HG03139 (cell line): ENCODE results near the gene EIF3K.

Experiments
- ATAC-seq: cut with Tn5 transposase; IDR thresholded peaks from one replicate; pipeline ENCODE4 v1.9.1; 2021; ENCODE audit not compliant: unreplicated experiment

Gene EIF3K

DNA sequence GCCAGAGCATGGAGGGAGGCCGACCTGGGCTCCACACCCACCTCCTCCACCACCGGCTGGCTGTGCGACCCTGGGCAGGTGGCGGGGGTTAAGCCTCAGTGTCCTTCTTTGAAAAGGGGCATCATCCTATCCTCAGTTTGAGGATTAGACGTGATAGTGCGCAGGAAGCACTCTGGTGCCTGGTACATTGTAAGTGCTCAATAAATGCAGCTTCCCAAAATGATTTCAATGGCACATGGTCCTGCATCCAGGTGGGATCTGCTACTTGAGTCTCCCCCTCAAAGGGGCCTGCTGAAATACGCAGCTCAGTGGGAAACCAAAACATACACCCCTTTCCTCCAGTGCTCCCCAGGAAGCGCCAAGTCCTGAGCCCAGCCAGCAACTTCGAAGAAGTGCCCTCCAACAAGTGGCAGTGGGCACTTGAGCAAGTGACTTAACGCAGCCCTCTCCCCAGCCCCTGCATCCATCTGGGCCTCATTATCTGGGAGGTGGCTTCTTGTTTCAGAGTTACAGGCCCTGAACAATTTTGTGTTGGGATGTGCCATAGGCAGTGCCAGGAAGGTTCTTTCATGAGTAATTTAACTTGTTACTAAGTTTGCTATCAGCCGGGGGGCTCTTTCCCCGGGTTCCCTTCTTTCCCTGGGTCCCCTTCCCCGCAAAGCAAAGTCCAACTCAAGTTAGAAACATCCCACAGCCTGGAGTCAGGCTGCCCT, 46.4 kb downstream of the EIF3K start:
- ATAC-seq, result no peak

DNA sequence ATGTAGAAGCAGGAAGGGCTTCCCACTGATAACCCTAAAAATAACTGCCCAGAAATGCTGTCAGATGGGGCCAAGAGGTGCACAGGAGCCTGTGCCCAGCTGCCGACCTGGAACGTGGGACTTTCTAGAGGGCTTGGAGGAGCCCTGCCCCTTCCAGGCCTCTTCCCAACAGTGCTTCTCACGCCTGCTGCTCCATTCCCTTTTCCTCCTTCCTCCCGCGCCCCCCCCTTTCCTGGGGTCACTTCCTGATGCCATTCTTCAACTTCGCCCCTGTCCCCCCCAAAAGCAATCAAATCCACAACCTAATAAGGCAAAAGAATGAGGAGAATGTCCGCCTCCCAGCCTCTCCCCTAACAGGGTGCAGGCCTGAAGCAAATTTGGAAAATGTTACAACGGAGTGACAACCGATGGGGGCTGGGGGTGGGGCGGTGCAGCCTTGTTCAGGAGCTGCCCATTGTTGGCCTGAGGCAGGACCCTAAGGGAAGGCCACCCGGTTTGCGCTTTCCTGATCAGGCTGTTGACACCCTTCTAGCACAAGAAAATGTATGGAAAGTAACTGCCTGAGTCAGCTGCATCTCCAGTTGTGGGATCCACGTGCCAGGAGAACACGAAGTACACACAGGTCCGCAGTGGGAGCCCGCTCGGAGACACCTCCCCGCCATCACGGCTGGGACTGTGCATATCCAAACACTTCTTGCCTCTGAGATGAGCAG, 47.1 kb downstream of the EIF3K start:
- no peak for ATAC-seq

DNA sequence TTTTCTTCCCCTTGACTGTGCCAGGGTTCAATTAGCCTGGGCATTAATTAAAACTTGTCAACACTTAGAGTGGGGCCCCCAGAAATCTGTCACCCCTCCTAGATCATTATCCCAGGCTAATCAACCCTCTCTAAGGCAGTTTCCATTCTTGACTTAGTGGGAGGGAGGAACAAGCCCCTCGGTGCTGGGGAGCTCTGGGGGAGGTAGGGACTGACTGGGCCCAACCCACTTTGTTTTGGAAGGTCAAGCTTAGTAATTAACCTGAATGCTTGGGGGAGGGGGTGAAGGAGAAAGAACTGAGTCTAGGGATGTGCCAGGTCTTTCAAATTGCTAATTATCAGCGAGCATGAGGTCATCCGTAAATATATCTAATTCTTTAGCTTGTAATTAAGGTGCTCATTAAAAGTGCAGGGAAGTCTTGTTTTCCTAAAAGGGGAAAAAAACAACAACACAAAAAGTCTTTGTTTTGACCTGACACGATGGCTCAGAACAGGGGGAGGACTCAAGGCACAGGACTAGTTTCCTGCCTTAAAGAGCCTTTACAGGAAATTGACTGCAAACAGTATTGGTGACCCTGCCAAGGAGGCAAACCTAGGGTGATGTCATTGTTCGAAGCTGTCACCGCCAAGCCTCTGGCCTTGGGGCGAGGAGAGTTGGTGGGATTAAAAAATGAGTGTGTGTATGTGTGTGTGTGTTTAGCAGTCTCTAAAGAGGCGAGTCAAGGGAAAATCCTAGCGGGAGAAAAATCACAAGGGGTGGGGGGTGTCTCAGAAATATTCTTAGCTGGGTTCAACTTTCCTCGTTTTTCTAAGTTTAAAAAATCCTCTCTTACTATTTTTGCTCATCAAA, 47.9 kb downstream of the EIF3K start:
- ATAC-seq, result no peak

DNA sequence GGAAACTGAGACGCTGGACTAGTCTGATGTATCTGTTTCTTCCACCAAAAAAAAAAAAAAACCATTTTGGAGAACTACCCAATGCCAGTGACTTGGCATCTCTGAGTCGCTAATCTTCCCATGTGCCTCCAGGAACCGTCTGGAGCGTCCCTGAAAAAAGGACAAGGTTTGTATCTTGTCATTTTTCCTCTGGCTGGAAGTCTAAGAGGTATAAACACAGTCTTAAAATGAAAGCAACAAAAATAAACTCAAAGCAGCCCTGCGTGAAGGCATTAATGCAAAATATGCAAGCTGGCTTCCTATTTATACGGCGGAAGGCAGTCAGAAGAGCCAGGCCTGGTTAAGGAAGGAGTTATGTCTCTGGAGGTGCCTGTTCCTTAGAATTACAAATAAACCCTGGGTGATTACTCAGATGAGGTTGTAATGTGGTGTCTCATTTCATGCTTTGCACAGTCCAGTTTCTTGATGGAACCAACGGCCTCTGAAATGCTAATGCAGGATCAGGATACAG, 48.7 kb downstream of the EIF3K start:
- no peak for ATAC-seq

DNA sequence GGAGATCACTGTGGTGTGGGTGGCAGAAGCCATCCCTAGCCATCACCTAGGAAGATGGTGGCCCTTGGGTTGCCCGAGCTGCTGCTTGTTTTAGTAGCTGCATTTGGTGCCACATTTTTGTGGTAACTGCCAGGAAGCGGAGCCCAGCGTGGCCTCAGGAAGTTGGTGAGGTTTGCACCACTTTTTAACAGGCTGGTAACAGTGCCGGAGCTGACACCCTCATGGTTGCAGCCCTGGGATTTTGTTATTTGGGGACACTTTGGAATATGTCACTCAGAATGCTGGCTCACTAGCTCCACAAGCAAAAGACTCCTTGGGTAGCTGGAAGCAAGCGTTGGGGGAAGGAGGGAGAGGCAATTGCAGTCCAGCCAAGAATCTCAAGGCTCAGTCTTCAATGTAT, 50.6 kb downstream of the EIF3K start:
- no peak for ATAC-seq

DNA sequence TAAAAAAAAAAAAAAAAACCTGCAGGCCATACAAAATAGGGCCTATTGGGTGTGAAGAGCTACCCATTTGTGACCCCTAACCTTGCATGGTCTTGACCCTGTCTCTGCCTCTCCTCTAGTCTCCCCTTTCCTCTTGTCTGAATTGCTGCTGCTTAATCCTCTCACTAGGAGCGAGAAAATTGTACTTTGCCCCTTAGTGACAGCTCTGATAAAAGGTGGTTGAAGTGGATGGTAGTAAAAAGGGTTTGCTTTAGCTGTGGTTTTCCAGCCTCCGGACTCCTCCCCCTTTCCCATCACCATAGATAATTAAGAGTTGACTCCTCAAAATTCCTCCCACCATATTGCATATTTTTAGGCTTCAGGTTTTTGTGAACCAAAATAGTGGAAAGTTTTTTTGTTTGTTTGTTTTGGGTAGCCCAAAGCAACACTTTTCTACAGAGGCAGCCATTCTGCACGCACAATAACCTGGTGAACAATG, 52.0 kb downstream of the EIF3K start:
- no peak for ATAC-seq

DNA sequence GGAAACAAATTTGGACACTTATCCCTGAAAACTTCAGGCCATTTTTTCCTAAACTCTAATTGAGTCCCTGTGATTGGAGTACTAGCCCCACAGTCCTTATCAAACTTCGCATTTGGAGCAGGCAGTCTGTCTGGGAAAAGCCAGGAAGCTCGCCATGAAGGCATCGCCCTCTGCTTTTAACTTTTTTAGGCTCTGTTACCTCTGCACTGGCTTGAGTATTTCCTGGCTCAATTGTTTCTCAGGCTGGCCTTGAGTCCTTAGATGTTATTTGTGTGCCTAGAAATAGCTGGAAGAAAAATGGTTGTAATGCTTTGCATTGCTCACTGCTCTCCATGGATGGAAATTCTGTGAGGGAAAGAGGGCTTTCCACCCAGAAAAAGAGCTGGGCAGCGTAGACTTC, 52.7 kb downstream of the EIF3K start:
- ATAC-seq, result no peak

DNA sequence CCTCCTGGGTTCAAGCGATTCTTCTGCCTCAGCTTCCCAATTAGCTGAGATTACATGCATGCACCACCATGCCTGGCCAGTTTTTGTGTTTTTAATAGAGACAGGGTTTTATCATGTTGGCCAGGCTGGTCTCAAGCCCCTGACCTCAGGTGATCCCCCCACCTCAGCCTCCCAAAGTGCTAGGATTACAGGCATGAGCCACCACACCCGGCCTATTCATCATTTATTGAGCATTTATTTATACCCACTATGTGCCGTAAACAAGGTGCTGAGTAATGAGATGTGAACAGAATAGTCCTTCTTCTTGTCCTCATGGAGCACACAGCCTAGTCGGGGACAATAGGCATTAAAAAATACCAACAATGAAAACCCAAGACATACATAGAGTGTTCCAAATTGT, 54.0 kb downstream of the EIF3K start:
- ATAC-seq, result no peak

DNA sequence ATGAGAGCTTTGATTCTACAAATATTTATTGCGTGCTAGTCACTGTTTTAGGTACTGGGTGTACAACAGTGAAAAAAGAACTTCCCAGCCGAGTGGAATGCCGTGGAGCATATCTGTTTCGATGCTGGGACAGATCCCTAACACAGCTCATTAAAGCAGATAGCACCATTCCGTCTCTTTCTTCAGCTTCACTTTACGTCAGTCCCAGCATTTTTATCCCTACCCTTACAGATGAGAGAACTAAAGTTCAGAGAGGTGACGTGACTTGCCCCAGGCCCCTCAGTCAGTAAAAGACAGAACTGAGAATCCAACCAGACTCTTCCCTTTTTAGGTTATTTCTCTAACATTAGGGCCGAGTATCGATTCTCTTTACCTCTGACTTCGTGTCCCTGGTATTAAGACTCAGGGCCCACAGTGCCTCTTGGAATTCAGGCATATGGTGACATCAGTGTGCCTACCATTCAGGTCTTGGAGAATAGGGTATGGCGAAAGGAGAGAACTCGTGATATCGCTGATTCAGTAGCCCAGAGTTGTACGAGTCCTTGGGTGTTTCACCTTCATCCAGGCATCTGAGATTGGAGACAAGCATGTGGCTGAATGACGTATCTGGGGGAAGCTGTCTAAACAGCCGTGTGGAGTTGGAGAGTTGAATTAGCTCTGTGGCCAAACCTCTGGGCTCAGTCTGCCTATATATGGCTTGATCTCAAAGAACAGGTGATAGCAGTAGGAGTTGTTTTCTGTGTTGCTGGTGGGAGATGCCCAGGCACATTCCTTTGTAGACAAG, 55.6 kb downstream of the EIF3K start:
- no peak for ATAC-seq

DNA sequence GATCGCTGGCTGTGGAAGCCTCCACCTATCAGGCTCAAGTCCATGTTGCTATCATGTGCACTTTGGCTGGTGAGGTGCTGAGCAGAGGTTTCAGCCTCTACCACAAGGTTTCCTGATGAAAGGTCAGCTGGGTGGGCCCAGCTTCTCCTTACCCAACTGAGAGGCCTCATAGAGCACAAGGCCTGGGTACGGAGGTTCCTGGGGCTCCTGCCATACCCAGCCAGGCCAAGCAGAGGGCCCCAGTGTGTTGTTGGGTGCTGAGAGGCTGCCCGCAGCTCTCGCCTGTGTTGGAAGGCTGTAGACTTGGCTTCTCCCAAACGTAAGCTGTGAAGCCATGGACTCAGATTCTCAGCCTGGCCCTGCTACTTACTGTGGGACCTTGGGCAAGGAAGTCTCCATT, 56.6 kb downstream of the EIF3K start:
- ATAC-seq, result no peak

DNA sequence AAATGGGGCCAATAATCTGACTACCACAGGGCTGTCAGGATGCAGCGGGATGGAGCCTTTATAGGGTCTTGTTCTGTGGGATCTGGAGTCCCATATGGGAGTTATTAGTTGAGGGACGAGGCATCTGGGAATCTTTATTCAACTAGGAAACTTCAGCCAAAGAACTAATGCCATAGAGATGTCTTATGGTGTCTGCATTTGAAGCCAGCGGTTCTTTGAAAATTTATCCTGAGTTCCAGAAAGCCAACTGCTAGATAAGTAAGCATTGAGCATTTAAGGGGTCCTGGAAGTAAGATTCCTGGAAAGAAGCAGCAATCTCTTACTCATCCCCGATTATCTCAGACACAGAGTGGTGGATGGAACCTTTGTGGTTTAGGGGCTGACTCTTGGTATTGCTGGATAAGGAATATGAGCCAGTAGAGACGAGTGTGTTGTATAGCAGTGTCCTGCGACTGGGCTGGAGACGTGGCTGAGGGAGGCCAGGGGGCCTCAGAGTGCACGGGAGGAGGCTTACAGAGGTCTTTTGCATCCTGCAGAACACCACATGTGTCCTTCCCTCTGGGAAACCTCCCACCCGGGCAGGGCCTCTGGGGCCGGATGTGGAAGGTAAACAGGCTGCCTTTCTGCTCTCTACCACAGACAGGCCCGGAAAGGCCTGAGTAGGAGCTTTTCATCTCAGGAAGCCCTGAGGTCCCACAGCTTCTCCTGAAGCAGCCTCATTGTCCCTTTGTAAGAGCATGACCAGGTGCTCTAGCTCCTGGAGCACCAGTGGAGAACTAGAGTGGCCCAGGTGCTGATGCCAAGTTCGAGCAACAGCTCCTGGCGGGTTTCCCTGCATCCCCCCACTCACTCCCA, 57.3 kb downstream of the EIF3K start:
- no peak for ATAC-seq

DNA sequence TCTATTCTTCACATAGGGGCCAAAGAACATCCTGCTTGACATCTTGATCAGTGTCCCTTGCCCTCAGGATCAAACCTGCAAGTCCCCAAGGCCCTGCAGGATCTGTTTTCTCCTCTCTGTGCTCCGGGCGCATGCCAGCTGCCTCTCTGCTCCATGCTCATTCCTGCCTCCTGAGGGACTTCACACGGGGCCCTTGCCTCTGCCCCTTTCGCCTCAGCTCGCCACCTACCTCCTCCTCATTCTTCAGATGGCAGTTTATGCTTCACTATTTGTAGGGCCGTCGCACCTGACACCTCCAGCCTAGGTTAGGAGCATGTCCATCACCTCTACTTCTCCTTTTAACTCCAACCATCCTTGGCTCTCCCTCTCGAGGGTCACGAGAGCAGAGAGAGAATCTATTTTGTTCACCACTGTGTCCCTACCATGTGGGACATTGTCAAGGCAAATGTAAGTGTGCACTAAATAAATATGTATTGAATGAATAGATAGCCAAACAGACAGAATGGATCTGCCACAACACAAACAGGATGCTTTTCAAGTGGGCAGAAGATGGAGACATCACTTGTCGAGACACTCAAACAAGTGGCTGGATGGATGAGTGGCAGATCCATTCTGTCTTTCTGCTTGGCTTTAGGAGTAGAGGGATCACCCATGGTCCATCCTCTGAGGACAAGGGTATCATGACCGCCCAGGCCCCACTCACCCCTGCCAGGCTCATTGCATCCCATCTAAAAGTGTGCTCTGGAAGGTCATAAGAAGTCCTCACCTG, 58.1 kb downstream of the EIF3K start:
- ATAC-seq, result no peak

DNA sequence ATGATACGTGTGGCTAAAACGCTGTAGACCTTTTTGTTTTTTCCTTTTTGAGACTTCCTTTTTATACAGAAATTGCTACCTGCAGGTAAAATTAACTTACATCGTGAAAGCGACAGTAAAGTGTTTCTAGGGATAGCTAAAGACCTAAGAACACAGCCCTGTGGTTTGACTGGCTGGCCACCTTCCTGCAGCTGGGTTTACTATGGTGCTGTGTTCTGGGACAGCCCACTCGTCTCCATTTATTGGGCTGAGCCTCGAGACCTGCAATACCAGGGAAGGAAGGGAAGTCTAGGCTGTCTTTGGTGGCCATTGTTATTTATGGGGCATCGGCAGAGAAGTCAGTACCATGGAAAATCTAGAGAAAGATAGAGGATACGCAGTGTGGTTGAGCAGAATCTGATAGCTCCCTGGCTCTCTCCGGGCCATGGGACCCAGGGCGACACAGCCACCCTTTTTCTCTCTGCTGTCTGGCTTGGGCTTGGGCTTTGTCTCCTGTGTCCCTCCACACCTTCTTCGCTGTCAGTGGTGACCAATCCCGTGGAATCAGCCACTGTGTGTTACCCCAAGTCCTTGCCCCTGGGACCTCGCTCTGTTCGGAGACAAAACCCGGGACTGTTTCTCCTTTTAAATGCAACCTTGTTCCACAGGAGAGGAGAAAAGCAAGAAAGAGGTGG, 59.4 kb downstream of the EIF3K start:
- no peak for ATAC-seq

DNA sequence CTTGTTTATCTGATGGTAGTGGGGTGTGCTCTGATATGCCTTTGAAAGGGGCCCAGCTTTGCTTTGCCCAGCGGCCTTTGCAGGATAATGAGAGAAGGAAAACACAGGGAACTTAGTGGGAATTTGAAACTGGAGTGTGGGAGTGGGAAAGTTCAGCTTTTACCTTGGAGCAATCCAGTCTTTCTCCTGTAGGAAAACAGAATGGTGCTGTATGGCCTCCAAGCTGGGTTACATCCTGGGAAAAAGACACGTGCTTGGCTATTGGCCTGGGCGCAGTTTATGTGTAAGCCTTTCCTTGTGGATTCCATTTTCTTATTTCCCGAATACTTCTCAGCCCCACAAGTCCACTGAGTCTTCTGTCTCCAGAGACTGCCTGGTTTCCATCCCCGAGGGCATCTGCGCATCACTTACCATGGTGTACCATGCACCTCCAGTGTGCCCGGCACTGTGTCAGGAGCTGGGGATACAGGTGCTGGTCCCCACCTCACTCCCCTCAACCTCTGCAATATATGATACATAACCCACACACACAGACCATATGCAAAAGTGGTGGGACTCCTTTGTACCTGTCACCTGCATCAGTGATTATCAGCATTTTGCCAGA, 60.0 kb downstream of the EIF3K start:
- no peak for ATAC-seq

DNA sequence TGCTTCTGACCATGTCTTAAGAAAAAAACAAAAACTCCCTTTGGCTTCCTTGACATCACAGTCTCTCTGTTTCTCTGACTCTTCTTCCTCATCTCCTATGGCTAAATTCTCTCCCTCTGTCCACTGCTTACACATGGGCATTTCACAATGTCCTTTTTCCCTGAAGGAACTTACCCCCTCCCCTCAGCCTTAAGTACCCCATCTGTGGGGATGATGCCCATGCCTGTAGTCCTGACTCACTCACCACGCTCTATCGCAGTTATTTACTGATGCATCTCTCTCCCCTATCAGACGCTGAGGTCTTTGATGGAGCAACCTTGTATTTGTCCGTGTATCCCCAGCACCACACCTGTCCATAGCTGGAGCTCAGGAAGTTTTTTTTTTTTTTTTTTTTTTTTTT, 60.9 kb downstream of the EIF3K start:
- no peak for ATAC-seq

DNA sequence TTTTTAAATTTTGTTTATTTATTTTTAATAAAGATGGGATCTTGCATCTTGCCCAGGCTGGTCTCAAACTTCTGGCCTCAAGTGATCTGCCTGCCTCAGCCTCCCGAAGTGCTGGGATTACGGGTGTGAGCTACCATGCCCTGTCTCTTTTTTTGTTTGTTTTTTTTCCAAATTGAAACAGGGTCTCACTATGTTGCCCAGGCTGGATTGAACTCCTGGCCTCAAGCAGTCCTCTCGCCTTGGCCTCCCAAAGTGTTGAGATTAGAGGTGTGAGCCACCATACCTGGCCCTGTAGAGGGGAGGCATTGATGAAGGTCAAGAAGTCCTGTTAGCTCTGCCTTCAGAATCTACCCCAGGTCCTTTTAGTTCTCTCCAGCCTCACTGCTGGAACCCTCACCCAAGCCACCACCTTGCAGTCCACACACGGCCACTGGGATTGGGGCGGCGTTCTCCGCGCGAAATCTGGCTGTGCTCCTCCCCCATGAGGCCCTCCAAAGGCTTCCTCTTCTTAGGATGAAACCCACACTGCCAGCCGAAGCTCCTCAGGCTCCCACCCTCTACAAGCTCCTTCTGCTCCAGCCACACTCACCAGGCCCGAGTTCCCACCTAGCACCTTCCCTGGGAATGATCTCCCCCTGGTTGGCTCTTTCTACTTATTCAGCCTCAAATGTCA, 63.3 kb downstream of the EIF3K start:
- no peak for ATAC-seq

DNA sequence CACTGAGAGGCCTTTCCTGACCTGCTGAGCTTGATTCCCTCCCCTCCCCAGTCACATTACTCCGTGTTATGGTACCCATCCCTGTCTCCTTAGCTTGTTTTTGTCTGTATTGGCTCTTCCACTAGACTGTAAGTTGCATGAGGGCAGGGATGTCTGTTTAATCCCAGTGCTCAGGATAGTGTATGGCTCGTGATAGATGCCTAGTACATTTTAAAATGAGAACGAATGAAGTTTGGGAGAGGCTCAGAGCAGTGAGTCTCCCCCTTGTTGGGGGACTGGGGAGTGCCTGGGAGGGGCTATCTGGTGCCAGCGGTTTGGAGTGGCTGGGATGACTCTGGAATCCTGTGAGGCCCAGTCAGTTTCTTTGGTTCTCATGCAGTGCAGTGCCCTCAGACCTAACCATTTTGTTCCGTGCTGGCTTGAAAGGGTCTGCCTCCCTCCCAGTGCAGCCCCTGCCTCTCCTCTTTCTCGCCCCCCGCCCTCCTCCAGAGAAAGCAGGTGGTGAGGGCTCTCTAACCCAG, 63.9 kb downstream of the EIF3K start:
- ATAC-seq, result no peak
